ENCODE measurements around the gene BCL11B. TPM values are rescaled to one million over a fixed set of nuclear protein-coding genes. Genes with fewer than 3 reads are reported as not detected.

The BCL11B gene
- total and polyA plus RNA-seq, 10 of the 15 experiments (the other 5 are each of a cell fraction or from before 2014, with no cell fraction given), result 0.38 to 5.5 (median 1.3) TPM

DNA sequence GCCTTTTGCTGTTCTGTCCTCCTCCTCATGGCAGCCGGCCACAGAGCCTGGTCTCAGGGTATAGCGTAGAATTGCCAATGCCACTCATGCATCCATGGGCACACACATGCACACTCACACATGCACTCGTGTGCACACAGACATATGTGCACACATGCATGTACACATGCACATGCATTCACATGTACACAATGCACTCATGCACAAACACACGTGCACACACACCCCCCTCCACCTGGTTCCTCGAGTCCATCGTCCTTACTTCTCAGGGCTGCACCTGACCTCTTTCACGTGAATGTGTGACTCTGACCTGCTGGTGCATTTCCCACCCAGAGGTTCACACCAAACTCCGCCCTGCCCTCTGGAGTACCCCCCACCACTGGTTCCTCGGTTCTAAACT lies 60.6 kb downstream of the BCL11B start:
- H3K36me3 ChIP-seq (ENCODE audit: control insufficient read depth in 2 of 2, insufficient read depth in 2 of 2, low read length in 1 of 2), result no peaks in the 10 kb centered on the region
- ChIA-PET RAD21 (ENCODE audit: unreplicated experiment) (no interaction called here), POLR2A (no interaction called here), CTCF (interaction anchor here (1.1 kb wide), 1 partner anchor 20 kb away, joined by 3 read pairs; no protein-coding TSS in a partner anchor), SMC1A (ENCODE audit: uncharacterized antibody, unreplicated experiment) (no interaction called here)
- FAIRE-seq (no peak), ATAC-seq (no peak), DNase-seq (ENCODE audit: low read depth, low spot score) (no peak)
- no peak overlapping the region for H3K9ac ChIP-seq (ENCODE audit: control insufficient read depth, insufficient read depth, low read length)
- H2AFZ ChIP-seq (ENCODE audit: control insufficient read depth, low read depth, low read length), result no peak overlapping the region
- no peaks in the 10 kb centered on the region for H4K20me1 ChIP-seq (ENCODE audit: control insufficient read depth, insufficient read depth)
- no peak overlapping the region for H3K4me2 ChIP-seq (ENCODE audit: control insufficient read depth, insufficient read depth)
- no TSS peak for BruUV-seq (replicated peaks)
- no peak overlapping the region for H3K27ac ChIP-seq (ENCODE audit: control insufficient read depth, insufficient read depth)
- no peaks in the 10 kb centered on the region for H3K4me1 ChIP-seq (ENCODE audit: control insufficient read depth, insufficient read depth, low read length)
- intact Hi-C loops (cut with micrococcal nuclease; ENCODE audit: unreplicated experiment), result no loop called here
- in situ Hi-C loops (cut with MboI), result no loop called here
- H3K27me3 ChIP-seq (replicated peaks in 1 of 2; ENCODE audit: control insufficient read depth in 2 of 2, insufficient read depth in 2 of 2, low read length in 1 of 2), result no peaks in the 10 kb centered on the region
- H3K9me3 ChIP-seq (replicated peaks; ENCODE audit: control insufficient read depth, insufficient read depth, low read length), result no peaks in the 10 kb centered on the region
- no peak for TF ChIP-seq PML (IDR thresholded peaks at IDR 0.05; ENCODE audit: low read length)
- TF ChIP-seq RAD51 (IDR thresholded peaks at IDR 0.05), result no peak
- TF ChIP-seq HDAC2 (IDR thresholded peaks at IDR 0.05), result no peak
- TF ChIP-seq CBX5 (IDR thresholded peaks at IDR 0.05; ENCODE audit: low read depth), result no peak
- no peak for TF ChIP-seq GATAD2B (conservative IDR thresholded peaks at IDR 0.05; ENCODE audit: low read depth)
- TF ChIP-seq SREBF1 (IDR thresholded peaks at IDR 0.05; ENCODE audit: low read length), result no peak
- no peak for TF ChIP-seq STAT1 (conservative IDR thresholded peaks at IDR 0.05)
- TF ChIP-seq, protein P1, sequence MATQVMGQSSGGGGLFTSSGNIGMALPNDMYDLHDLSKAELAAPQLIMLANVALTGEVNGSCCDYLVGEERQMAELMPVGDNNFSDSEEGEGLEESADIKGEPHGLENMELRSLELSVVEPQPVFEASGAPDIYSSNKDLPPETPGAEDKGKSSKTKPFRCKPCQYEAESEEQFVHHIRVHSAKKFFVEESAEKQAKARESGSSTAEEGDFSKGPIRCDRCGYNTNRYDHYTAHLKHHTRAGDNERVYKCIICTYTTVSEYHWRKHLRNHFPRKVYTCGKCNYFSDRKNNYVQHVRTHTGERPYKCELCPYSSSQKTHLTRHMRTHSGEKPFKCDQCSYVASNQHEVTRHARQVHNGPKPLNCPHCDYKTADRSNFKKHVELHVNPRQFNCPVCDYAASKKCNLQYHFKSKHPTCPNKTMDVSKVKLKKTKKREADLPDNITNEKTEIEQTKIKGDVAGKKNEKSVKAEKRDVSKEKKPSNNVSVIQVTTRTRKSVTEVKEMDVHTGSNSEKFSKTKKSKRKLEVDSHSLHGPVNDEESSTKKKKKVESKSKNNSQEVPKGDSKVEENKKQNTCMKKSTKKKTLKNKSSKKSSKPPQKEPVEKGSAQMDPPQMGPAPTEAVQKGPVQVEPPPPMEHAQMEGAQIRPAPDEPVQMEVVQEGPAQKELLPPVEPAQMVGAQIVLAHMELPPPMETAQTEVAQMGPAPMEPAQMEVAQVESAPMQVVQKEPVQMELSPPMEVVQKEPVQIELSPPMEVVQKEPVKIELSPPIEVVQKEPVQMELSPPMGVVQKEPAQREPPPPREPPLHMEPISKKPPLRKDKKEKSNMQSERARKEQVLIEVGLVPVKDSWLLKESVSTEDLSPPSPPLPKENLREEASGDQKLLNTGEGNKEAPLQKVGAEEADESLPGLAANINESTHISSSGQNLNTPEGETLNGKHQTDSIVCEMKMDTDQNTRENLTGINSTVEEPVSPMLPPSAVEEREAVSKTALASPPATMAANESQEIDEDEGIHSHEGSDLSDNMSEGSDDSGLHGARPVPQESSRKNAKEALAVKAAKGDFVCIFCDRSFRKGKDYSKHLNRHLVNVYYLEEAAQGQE (IDR thresholded peaks at IDR 0.05; ENCODE audit: low read depth, low read length), result no peak
- no peak for TF ChIP-seq SIN3A (IDR thresholded peaks at IDR 0.05; ENCODE audit: low read depth, low read length)
- no peak for TF ChIP-seq SP1 (IDR thresholded peaks at IDR 0.05; ENCODE audit: low read depth, low read length)
- no peak for TF ChIP-seq IKZF1 (conservative IDR thresholded peaks at IDR 0.05)
- TF ChIP-seq ZNF207 (IDR thresholded peaks at IDR 0.05; ENCODE audit: borderline replicate concordance), result no peak
- TF ChIP-seq, protein P2, sequence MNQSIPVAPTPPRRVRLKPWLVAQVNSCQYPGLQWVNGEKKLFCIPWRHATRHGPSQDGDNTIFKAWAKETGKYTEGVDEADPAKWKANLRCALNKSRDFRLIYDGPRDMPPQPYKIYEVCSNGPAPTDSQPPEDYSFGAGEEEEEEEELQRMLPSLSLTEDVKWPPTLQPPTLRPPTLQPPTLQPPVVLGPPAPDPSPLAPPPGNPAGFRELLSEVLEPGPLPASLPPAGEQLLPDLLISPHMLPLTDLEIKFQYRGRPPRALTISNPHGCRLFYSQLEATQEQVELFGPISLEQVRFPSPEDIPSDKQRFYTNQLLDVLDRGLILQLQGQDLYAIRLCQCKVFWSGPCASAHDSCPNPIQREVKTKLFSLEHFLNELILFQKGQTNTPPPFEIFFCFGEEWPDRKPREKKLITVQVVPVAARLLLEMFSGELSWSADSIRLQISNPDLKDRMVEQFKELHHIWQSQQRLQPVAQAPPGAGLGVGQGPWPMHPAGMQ (IDR thresholded peaks at IDR 0.05; ENCODE audit: borderline replicate concordance), result no peak
- TF ChIP-seq SUPT20H (IDR thresholded peaks at IDR 0.05; ENCODE audit: borderline replicate concordance, control insufficient read depth, low read depth, low read length), result no peak
- TF ChIP-seq, protein P3, sequence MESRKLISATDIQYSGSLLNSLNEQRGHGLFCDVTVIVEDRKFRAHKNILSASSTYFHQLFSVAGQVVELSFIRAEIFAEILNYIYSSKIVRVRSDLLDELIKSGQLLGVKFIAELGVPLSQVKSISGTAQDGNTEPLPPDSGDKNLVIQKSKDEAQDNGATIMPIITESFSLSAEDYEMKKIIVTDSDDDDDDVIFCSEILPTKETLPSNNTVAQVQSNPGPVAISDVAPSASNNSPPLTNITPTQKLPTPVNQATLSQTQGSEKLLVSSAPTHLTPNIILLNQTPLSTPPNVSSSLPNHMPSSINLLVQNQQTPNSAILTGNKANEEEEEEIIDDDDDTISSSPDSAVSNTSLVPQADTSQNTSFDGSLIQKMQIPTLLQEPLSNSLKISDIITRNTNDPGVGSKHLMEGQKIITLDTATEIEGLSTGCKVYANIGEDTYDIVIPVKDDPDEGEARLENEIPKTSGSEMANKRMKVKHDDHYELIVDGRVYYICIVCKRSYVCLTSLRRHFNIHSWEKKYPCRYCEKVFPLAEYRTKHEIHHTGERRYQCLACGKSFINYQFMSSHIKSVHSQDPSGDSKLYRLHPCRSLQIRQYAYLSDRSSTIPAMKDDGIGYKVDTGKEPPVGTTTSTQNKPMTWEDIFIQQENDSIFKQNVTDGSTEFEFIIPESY (IDR thresholded peaks at IDR 0.05), result no peak
- TF ChIP-seq TAF1 (IDR thresholded peaks at IDR 0.05; ENCODE audit: borderline replicate concordance, low read depth, low read length), result no peak
- no peak for TF ChIP-seq KLF5 (IDR thresholded peaks at IDR 0.05; ENCODE audit: partially characterized antibody)
- no peak for TF ChIP-seq KAT2A (conservative IDR thresholded peaks at IDR 0.05; ENCODE audit: control insufficient read depth, low read depth, low read length)
- no peaks in the 10 kb centered on the region for H3K79me2 ChIP-seq (ENCODE audit: control insufficient read depth, insufficient read depth, low read length)
- H3K4me3 ChIP-seq, result no peak overlapping the region
- 23% methylated on average over 9 of the region's 9 CpGs for WGBS (ENCODE audit: insufficient coverage, insufficient replicate concordance, low lambda C conversion rate, missing lambda C conversion rate)
